IMR-90 (cell line): ENCODE measurements around the gene CLDN19. TPM values are rescaled to one million over a fixed set of nuclear protein-coding genes. Genes with fewer than 3 reads are reported as not detected.

Experiments
- ATAC-seq: fragments of 200-7000 bp; cut with Tn5 transposase; 2 replicates; pipeline ENCODE4 v1.9.1; 2020; ENCODE audit warnings: low read depth, mild to moderate bottlenecking, moderate library complexity
- BruUV-seq: library from RNA; stranded (reverse); fragments of 400-500 nt; replicated peaks from 2 replicates; lab custom pipeline; 2021; lab: Mats Ljungman, UMichigan
- CTCF ChIA-PET: fragments of 300-600 bp; formaldehyde crosslinking; extraction: SDS; loops from one replicate; lab custom pipeline; 2021; ENCODE audit warnings: antibody characterized with exemption; lab: Yijun Ruan, JAX
- POLR2A ChIA-PET: fragments of 300-600 bp; sonication (Branson Sonifier 250); formaldehyde crosslinking; loops from one replicate; lab custom pipeline; 2022; ENCODE audit warnings: antibody characterized with exemption; ENCODE audit not compliant: unreplicated experiment; lab: Charles Lee
- DNase-seq: peaks from one replicate; pipeline ENCODE4 v3.0.0; 2013
- H2AFZ ChIP-seq: replicated peaks from 2 replicates; pipeline ENCODE3; 2013; ENCODE audit warnings: low read length, mild to moderate bottlenecking; ENCODE audit not compliant: poor library complexity
- H2AK5ac ChIP-seq: 2 replicates; pipeline ENCODE4 v1.6.1; 2013; ENCODE audit warnings: low read depth, low read length, inconsistent platforms
- H2AK9ac ChIP-seq: replicated peaks from 2 replicates; pipeline ENCODE3; 2013; ENCODE audit warnings: mild to moderate bottlenecking, low read depth, low read length, moderate library complexity; ENCODE audit not compliant: poor library complexity
- H2BK120ac ChIP-seq: 2 replicates; pipeline ENCODE4 v1.6.1; 2013; ENCODE audit warnings: low read depth, low read length, inconsistent platforms
- H2BK15ac ChIP-seq: 3 replicates; pipeline ENCODE4 v1.6.1; 2013; ENCODE audit warnings: low read depth, low read length, inconsistent platforms
- H2BK20ac ChIP-seq: 2 replicates; pipeline ENCODE4 v1.6.1; 2013; ENCODE audit warnings: low read depth, mild to moderate bottlenecking, inconsistent platforms, low read length, moderate library complexity
- H2BK5ac ChIP-seq: 2 replicates; pipeline ENCODE4 v1.6.1; 2013; ENCODE audit warnings: mild to moderate bottlenecking, low read depth, low read length, inconsistent platforms; ENCODE audit not compliant: poor library complexity, severe bottlenecking
- H3K14ac ChIP-seq: replicated peaks from 2 replicates; pipeline ENCODE4 v1.6.1; 2013; ENCODE audit warnings: low read depth, low read length, inconsistent platforms
- H3K18ac ChIP-seq: 2 replicates; pipeline ENCODE4 v1.6.1; 2013; ENCODE audit warnings: low read depth, low read length, control low read depth
- H3K23ac ChIP-seq: 2 replicates; pipeline ENCODE4 v1.6.1; 2013; ENCODE audit warnings: low read depth, low read length, inconsistent platforms
- H3K27ac ChIP-seq: 2 replicates; pipeline ENCODE4 v1.5.1; 2013; ENCODE audit warnings: mild to moderate bottlenecking, control low read depth, low read length; ENCODE audit not compliant: insufficient read depth
- H3K27me3 ChIP-seq: 2 replicates; pipeline ENCODE4 v1.6.1; 2013; ENCODE audit warnings: low read length; ENCODE audit not compliant: control insufficient read depth, insufficient read depth
- H3K36me3 ChIP-seq: 2 replicates; pipeline ENCODE4 v1.6.1; 2013; ENCODE audit warnings: low read length, mixed read lengths; ENCODE audit not compliant: control insufficient read depth, insufficient read depth
- H3K4ac ChIP-seq: 2 replicates; pipeline ENCODE4 v1.6.1; 2013; ENCODE audit warnings: low read depth, low read length, inconsistent platforms
- H3K4me1 ChIP-seq: 2 replicates; pipeline ENCODE4 v1.6.1; 2013; ENCODE audit warnings: low read length, mixed read lengths; ENCODE audit not compliant: control insufficient read depth, insufficient read depth
- H3K4me2 ChIP-seq: 2 replicates; pipeline ENCODE4 v1.6.1; 2013; ENCODE audit warnings: low read depth, mild to moderate bottlenecking, control low read depth, low read length, moderate library complexity
- H3K4me3 ChIP-seq: 2 replicates; pipeline ENCODE4 v1.5.1; 2013; ENCODE audit warnings: low read depth, mild to moderate bottlenecking, control low read depth, low read length, moderate library complexity; ENCODE audit not compliant: insufficient read depth
- H3K56ac ChIP-seq: 2 replicates; pipeline ENCODE4 v1.6.1; 2013; ENCODE audit warnings: low read length, inconsistent platforms; ENCODE audit not compliant: insufficient read depth; ENCODE audit errors: extremely low read depth
- H3K79me1 ChIP-seq, 2 experiments: 2 replicates each; pipeline ENCODE4 v1.6.1; 2013; ENCODE audit warnings: low read length in 2 of 2, inconsistent platforms in 1 of 2, low read depth in 1 of 2
- H3K9ac ChIP-seq: 2 replicates; pipeline ENCODE4 v1.6.1; 2013; ENCODE audit warnings: low read depth, low read length, control low read depth
- H3K9me1 ChIP-seq: 2 replicates; pipeline ENCODE4 v1.6.1; 2013; ENCODE audit warnings: low read length, inconsistent platforms; ENCODE audit not compliant: insufficient read depth
- H3K9me3 ChIP-seq: 2 replicates; pipeline ENCODE4 v1.6.1; 2013; ENCODE audit warnings: low read length; ENCODE audit not compliant: control insufficient read depth, insufficient read depth
- H4K20me1 ChIP-seq: 2 replicates; pipeline ENCODE4 v1.6.1; 2013; ENCODE audit warnings: low read length, inconsistent platforms; ENCODE audit not compliant: insufficient read depth
- H4K5ac ChIP-seq: 2 replicates; pipeline ENCODE4 v1.6.1; 2013; ENCODE audit warnings: mild to moderate bottlenecking, low read depth, low read length, control low read depth
- H4K8ac ChIP-seq, 2 experiments: 2 replicates each; pipeline ENCODE4 v1.6.1; 2013; ENCODE audit warnings: low read depth in 2 of 2, low read length in 2 of 2, control low read depth in 1 of 2, inconsistent platforms in 1 of 2
- H4K91ac ChIP-seq: 2 replicates; pipeline ENCODE4 v1.6.1; 2013; ENCODE audit warnings: low read depth, low read length, inconsistent platforms; ENCODE audit not compliant: insufficient read depth
- BHLHE40 ChIP-seq: fragments of 150-350 bp; IDR thresholded peaks from 2 replicates; pipeline ENCODE4 v1.6.1; 2016; ENCODE audit warnings: mild to moderate bottlenecking, low read depth, low read length
- CHD1 ChIP-seq: IDR thresholded peaks from 2 replicates; pipeline ENCODE4 v1.6.1; 2012; ENCODE audit warnings: low read depth, low read length, improper control_type of control experiment
- ELK1 ChIP-seq: fragments of 150-350 bp; IDR thresholded peaks from 2 replicates; pipeline ENCODE4 v1.6.1; 2016; ENCODE audit warnings: low read depth, mild to moderate bottlenecking, low read length, moderate library complexity, borderline replicate concordance
- FOS ChIP-seq: fragments of 150-350 bp; IDR thresholded peaks from 2 replicates; pipeline ENCODE4 v1.6.1; 2016; ENCODE audit warnings: low read depth, low read length
- MAFK ChIP-seq: IDR thresholded peaks from 2 replicates; pipeline ENCODE4 v1.6.1; 2012; ENCODE audit warnings: low read depth, low read length, improper control_type of control experiment
- MAZ ChIP-seq: IDR thresholded peaks from 2 replicates; pipeline ENCODE4 v1.6.1; 2012; ENCODE audit warnings: low read depth, mild to moderate bottlenecking, low read length, improper control_type of control experiment, moderate library complexity, borderline replicate concordance
- NFE2L2 ChIP-seq: fragments of 150-350 bp; IDR thresholded peaks from 2 replicates; pipeline ENCODE4 v1.6.1; 2016; ENCODE audit warnings: low read depth, mild to moderate bottlenecking, low read length
- POLR2A ChIP-seq: IDR thresholded peaks from 2 replicates; pipeline ENCODE4 v1.6.1; 2012; ENCODE audit warnings: mild to moderate bottlenecking, low read depth, low read length
- RCOR1 ChIP-seq: IDR thresholded peaks from 2 replicates; pipeline ENCODE4 v1.6.1; 2012; ENCODE audit warnings: mild to moderate bottlenecking, low read length, improper control_type of control experiment; ENCODE audit not compliant: insufficient replicate concordance
- SMC3 ChIP-seq: fragments of 150-350 bp; IDR thresholded peaks from 2 replicates; pipeline ENCODE4 v1.6.1; 2016; ENCODE audit warnings: low read depth, mild to moderate bottlenecking, antibody characterized with exemption, low read length, moderate library complexity
- dilution Hi-C: fragments of 300-500 bp; cut with HindIII; formaldehyde crosslinking; loops from one replicate; pipeline ENCODE4 v1.14.3; 2018; ENCODE audit warnings: low sequenced_read_pairs; ENCODE audit not compliant: unreplicated experiment
- in situ Hi-C: fragments of 300-500 bp; cut with MboI; formaldehyde crosslinking; loops from 3 replicates; pipeline ENCODE4 v1.14.3; 2019; ENCODE audit warnings: low sequenced_read_pairs, inconsistent platforms, mixed read lengths
- intact Hi-C: fragments of 100-400 bp; cut with micrococcal nuclease; formaldehyde crosslinking; loops from 2 replicates; pipeline ENCODE4 v1.10.0; 2022
- polyA plus RNA-seq, 3 experiments: library from polyadenylated mRNA; depleted of rRNA; stranded (reverse); fragments of >200 nt; gene quantifications; 2 replicates each; pipeline ENCODE4 v1.2.3, GENCODE V29; 2012; ENCODE audit warnings: low replicate concordance in 1 of 3
- total RNA-seq: library from RNA; depleted of rRNA; stranded (reverse); fragments of >200 nt; gene quantifications from 2 replicates; pipeline ENCODE4 v1.2.3, GENCODE V29; 2012

CLDN19 gene
- total and polyA plus RNA-seq, 2 of the 4 experiments (the other 2 are of a cell fraction) = not detected

GRCh38 chr1:42700006-42700405 is 40.0 kb downstream of the CLDN19 start:
- POLR2A ChIA-PET = no interaction called here
- Histone ChIP-seq H4K5ac (no peak overlapping the region), H2AK9ac (no peak overlapping the region), H3K4me3 (no peak overlapping the region), H4K20me1 (peaks cover 20% of the 10 kb centered on the region), H2BK120ac (no peak overlapping the region), H3K9ac (no peak overlapping the region), H3K9me1 (peaks cover 3% of the 10 kb centered on the region), H3K36me3 (peaks cover 52% of the 10 kb centered on the region), H2AFZ (no peak overlapping the region), H3K79me1 (peaks cover 22 to 52% of the 10 kb centered on the region in 2 experiments), H4K8ac (no peak overlapping the region), H3K56ac (no peak overlapping the region), H2AK5ac (no peak overlapping the region), H2BK5ac (no peak overlapping the region), H4K91ac (no peak overlapping the region), H3K27ac (no peak overlapping the region), H2BK15ac (no peak overlapping the region), H2BK20ac (no peak overlapping the region), H3K18ac (no peak overlapping the region), H3K23ac (no peak overlapping the region), H3K4me1 (no peaks in the 10 kb centered on the region), H3K14ac (no peak overlapping the region), H3K27me3 (no peaks in the 10 kb centered on the region), H3K9me3 (no peaks in the 10 kb centered on the region), H3K4me2 (no peak overlapping the region), H3K4ac (no peak overlapping the region)
- no peak for TF ChIP-seq BHLHE40
- no peak for TF ChIP-seq SMC3
- no peak for TF ChIP-seq CHD1
- TF ChIP-seq RCOR1 = no peak
- TF ChIP-seq MAZ = no peak
- no peak for TF ChIP-seq NFE2L2
- no peak for TF ChIP-seq POLR2A
- TF ChIP-seq MAFK = no peak
- no peak for TF ChIP-seq FOS
- TF ChIP-seq ELK1 = no peak
- BruUV-seq = no TSS peak
- peak; percentile 18 for DNase-seq
- in situ Hi-C loops = no loop called here
- CTCF ChIA-PET = interaction anchor here (0.6 kb wide), 1 partner anchor 86 kb away, joined by 5 read pairs; no protein-coding TSS in a partner anchor
- intact Hi-C loops = no loop called here
- dilution Hi-C loops = no loop called here
- no peak for ATAC-seq
